Retina (tissue), 1 donor: ENCODE data around the gene PBX3.

ENCODE experiments used
- DNase-seq: peaks from one replicate; pipeline ENCODE4 v3.0.0-alpha.2; 2016

PBX3 gene

GRCh38 chr9:125985142-125985997 is 238.2 kb downstream of the PBX3 start:
- DNase-seq = no peak

- no peak for DNase-seq
Observed at GRCh38 chr9:125985998-125986655, 239.0 kb downstream of the PBX3 start.

GRCh38 chr9:125986966-125987365 is 239.8 kb downstream of the PBX3 start:
- no peak for DNase-seq

- no peak for DNase-seq
Observed at GRCh38 chr9:125987420-125987819, 240.2 kb downstream of the PBX3 start.

- DNase-seq = no peak
Observed at GRCh38 chr9:125988479-125989050, 241.4 kb downstream of the PBX3 start.

GRCh38 chr9:125989090-125989501 is 241.9 kb downstream of the PBX3 start:
- no peak for DNase-seq

GRCh38 chr9:125989524-125990180 is 242.5 kb downstream of the PBX3 start:
- DNase-seq = no peak

GRCh38 chr9:125990186-125990792 is 243.1 kb downstream of the PBX3 start:
- DNase-seq = no peak

- no peak for DNase-seq
Observed at GRCh38 chr9:125990793-125991220, 243.6 kb downstream of the PBX3 start.

GRCh38 chr9:125991886-125992529 is 244.8 kb downstream of the PBX3 start:
- DNase-seq = no peak

GRCh38 chr9:125992557-125992956 is 245.4 kb downstream of the PBX3 start:
- no peak for DNase-seq

- no peak for DNase-seq
Observed at GRCh38 chr9:125993466-125993865, 246.3 kb downstream of the PBX3 start.

GRCh38 chr9:125994066-125994943 is 247.1 kb downstream of the PBX3 start:
- no peak for DNase-seq

GRCh38 chr9:125995006-125995405 is 247.8 kb downstream of the PBX3 start:
- no peak for DNase-seq

GRCh38 chr9:125995706-125996105 is 248.5 kb downstream of the PBX3 start:
- no peak for DNase-seq

- DNase-seq = no peak
Observed at GRCh38 chr9:125996791-125997190, 249.6 kb downstream of the PBX3 start.

GRCh38 chr9:125997196-125997823 is 250.1 kb downstream of the PBX3 start:
- no peak for DNase-seq

GRCh38 chr9:125998837-125999503 is 251.8 kb downstream of the PBX3 start:
- DNase-seq = no peak

- no peak for DNase-seq
Observed at GRCh38 chr9:125999504-125999881, 252.3 kb downstream of the PBX3 start.

GRCh38 chr9:126000256-126000655 is 253.1 kb downstream of the PBX3 start:
- no peak for DNase-seq
